Panc1 (cell line): ENCODE data around the gene ZFP3. TPM values are rescaled to one million over a fixed set of nuclear protein-coding genes. Genes with fewer than 3 reads are reported as not detected.
"Not testable (repeated sequence)": the region's sequence is repeated elsewhere in the genome, so short reads cannot be mapped to it uniquely, and the experiment has no call there.

Experiments
- ATAC-seq: fragments of 200-7000 bp; cut with Tn5 transposase; 2 replicates; pipeline ENCODE4 v1.9.1; 2020; ENCODE audit warnings: mild to moderate bottlenecking, moderate library complexity
- BruUV-seq: library from RNA; stranded (reverse); fragments of 400-500 nt; replicated peaks from 2 replicates; lab custom pipeline; 2021; lab: Mats Ljungman, UMichigan
- CTCF ChIA-PET: fragments of 300-600 bp; sonication (Branson Sonifier 250); formaldehyde crosslinking; loops from one replicate; lab custom pipeline; 2022; ENCODE audit warnings: antibody characterized with exemption; lab: Charles Lee
- POLR2A ChIA-PET: fragments of 300-600 bp; sonication (Branson Sonifier 250); formaldehyde crosslinking; loops from one replicate; lab custom pipeline; 2022; ENCODE audit warnings: antibody characterized with exemption; lab: Charles Lee
- DNase-seq: peaks from one replicate; pipeline ENCODE4 v3.0.0-alpha.2; 2010; ENCODE audit warnings: low read depth, low spot score
- H3K27ac ChIP-seq: 2 replicates; pipeline ENCODE4 v1.5.1; 2011; ENCODE audit warnings: mild to moderate bottlenecking, low read length, inconsistent platforms
- H3K27me3 ChIP-seq: fragments of 200-500 bp; sonication (Bioruptor generic); 2 replicates; pipeline ENCODE4 v1.6.0; 2014; ENCODE audit warnings: low read length, inconsistent platforms; ENCODE audit not compliant: control insufficient read depth, insufficient read depth
- H3K36me3 ChIP-seq: fragments of 200-500 bp; sonication (Bioruptor generic); 2 replicates; pipeline ENCODE4 v1.5.1; 2014; ENCODE audit warnings: inconsistent platforms, mild to moderate bottlenecking, low read length, moderate library complexity; ENCODE audit not compliant: control insufficient read depth, insufficient read depth
- H3K4me1 ChIP-seq: 2 replicates; pipeline ENCODE4 v1.5.1; 2011; ENCODE audit warnings: inconsistent platforms, mild to moderate bottlenecking, low read length, moderate library complexity; ENCODE audit not compliant: control insufficient read depth, insufficient read depth
- H3K4me3 ChIP-seq, 2 experiments: 2 replicates each; pipeline ENCODE4 v1.5.1; 2011 to 2012; ENCODE audit warnings: low read depth in 2 of 2, low read length in 2 of 2, mild to moderate bottlenecking in 2 of 2, inconsistent platforms in 1 of 2, moderate library complexity in 1 of 2
- H3K9me3 ChIP-seq: fragments of 200-500 bp; sonication (Bioruptor generic); 2 replicates; pipeline ENCODE4 v1.5.1; 2014; ENCODE audit warnings: low read depth, mild to moderate bottlenecking, inconsistent platforms, low read length, moderate library complexity; ENCODE audit not compliant: control insufficient read depth, insufficient read depth
- CTCF ChIP-seq: fragments of 450-650 bp; IDR thresholded peaks from 2 replicates; pipeline ENCODE4 v1.5.1; 2017; ENCODE audit warnings: mild to moderate bottlenecking
- POLR2AphosphoS5 ChIP-seq: IDR thresholded peaks from 2 replicates; pipeline ENCODE4 v1.6.1; 2012; ENCODE audit warnings: mild to moderate bottlenecking, low read depth, low read length, moderate library complexity
- REST ChIP-seq, 2 experiments: IDR thresholded peaks; 2 replicates each; pipeline ENCODE4 v1.6.1; 2011 to 2012; ENCODE audit warnings: low read depth in 2 of 2, control low read depth in 1 of 2, low read length in 1 of 2, mild to moderate bottlenecking in 1 of 2, moderate library complexity in 1 of 2; ENCODE audit not compliant: insufficient read depth in 1 of 2
- SIN3A ChIP-seq: IDR thresholded peaks from 2 replicates; pipeline ENCODE4 v1.6.1; 2012; ENCODE audit warnings: low read depth, mild to moderate bottlenecking, low read length, moderate library complexity, borderline replicate concordance; ENCODE audit not compliant: insufficient read depth
- TCF7L2 ChIP-seq: IDR thresholded peaks from 2 replicates; pipeline ENCODE4 v1.6.1; 2011; ENCODE audit warnings: mild to moderate bottlenecking, low read depth, low read length, inconsistent platforms
- in situ Hi-C: cut with HindIII; loops from 2 replicates; pipeline ENCODE4 v1.10.0; 2016; ENCODE audit warnings: low sequenced_read_pairs, low pct_unique_long_range_greater_than_20kb
- intact Hi-C: fragments of 100-400 bp; cut with micrococcal nuclease; formaldehyde crosslinking; loops from one replicate; pipeline ENCODE4 v1.10.0; 2022; ENCODE audit not compliant: unreplicated experiment
- total RNA-seq: library from RNA; stranded (reverse); gene quantifications from one replicate; pipeline ENCODE4 v1.2.1, GENCODE V29; 2021; ENCODE audit not compliant: unreplicated experiment

The ZFP3 gene
- total RNA-seq, 1 experiment from 2014 or later = not detected

GRCh38 chr17:5138616-5139457 lies 60.6 kb downstream of the ZFP3 start:
- Histone ChIP-seq H3K9me3 (no peaks in the 10 kb centered on the region), H3K36me3 (no peaks in the 10 kb centered on the region), H3K27me3 (no peaks in the 10 kb centered on the region), H3K4me1 (no peaks in the 10 kb centered on the region), H3K27ac (no peak overlapping the region), H3K4me3 (no peak overlapping the region)
- ChIA-PET POLR2A (no interaction called here), CTCF (no interaction called here)
- in situ Hi-C loops (no loop called here), intact Hi-C loops (no loop called here)
- DNase-seq = no peak
- no TSS peak for BruUV-seq
- no peak for TF ChIP-seq POLR2AphosphoS5
- no peak for TF ChIP-seq CTCF
- TF ChIP-seq TCF7L2 = no peak
- no peak for TF ChIP-seq REST (IDR thresholded peaks at IDR 0.05; ENCODE audit: insufficient read depth in 1 of 2, low read depth in 2 of 2, low read length in 1 of 2)
- no peak for TF ChIP-seq SIN3A
- ATAC-seq = no peak

GRCh38 chr17:5139458-5139732 lies 61.1 kb downstream of the ZFP3 start:
- Histone ChIP-seq H3K36me3 (no peaks in the 10 kb centered on the region), H3K4me3 (no peak overlapping the region), H3K27me3 (no peaks in the 10 kb centered on the region), H3K9me3 (no peaks in the 10 kb centered on the region), H3K4me1 (no peaks in the 10 kb centered on the region), H3K27ac (no peak overlapping the region)
- in situ Hi-C loops = no loop called here
- POLR2A ChIA-PET = no interaction called here
- TF ChIP-seq TCF7L2 = no peak
- TF ChIP-seq REST (IDR thresholded peaks at IDR 0.05; ENCODE audit: insufficient read depth in 1 of 2, low read depth in 2 of 2, low read length in 1 of 2) = no peak
- no peak for TF ChIP-seq POLR2AphosphoS5
- no peak for TF ChIP-seq SIN3A
- TF ChIP-seq CTCF = no peak
- DNase-seq (no peak), ATAC-seq (no peak)
- BruUV-seq = no TSS peak
- intact Hi-C loops = no loop called here
- CTCF ChIA-PET = no interaction called here

GRCh38 chr17:5142877-5143276 lies 64.6 kb downstream of the ZFP3 start:
- in situ Hi-C loops, POLR2A ChIA-PET, intact Hi-C loops: not testable (repeated sequence)

More at GRCh38 chr17:5142877-5143276, 64.6 kb downstream of the ZFP3 start:
- H3K4me3 ChIP-seq, H3K27ac ChIP-seq, CTCF ChIA-PET, H3K36me3 ChIP-seq, H3K4me1 ChIP-seq, H3K27me3 ChIP-seq, ATAC-seq, DNase-seq, H3K9me3 ChIP-seq, BruUV-seq: not testable (repeated sequence)
